ENCODE measurements around the gene FAM219B.

FAM219B gene

GRCh38 chr15:74873036-74873755 lies 33.5 kb downstream of the FAM219B start, which contains the start of gene SCAMP2:
SCAMP2 (minus strand) TSS chr15:74873365; CDS start chr15:74873255, 110 bp downstream.
- TF ChIP-seq CTCF (conservative IDR thresholded peaks at IDR 0.05; ENCODE audit: low read length), result no peak
- DNase-seq (ENCODE audit: low read depth), result peak; percentile 94
- peak within 1 kb of the TSS; percentile 94 for H3K4me3 ChIP-seq (ENCODE audit: low read length)

- TF ChIP-seq CTCF (conservative IDR thresholded peaks at IDR 0.05; ENCODE audit: low read length), result no peak
- H3K4me3 ChIP-seq (ENCODE audit: low read length), result peak overlapping the region; percentile 94
- DNase-seq (ENCODE audit: low read depth), result no peak
Observed at GRCh38 chr15:74872702-74873035, 34.0 kb downstream of the FAM219B start.

GRCh38 chr15:74870436-74871215 lies 36.0 kb downstream of the FAM219B start:
- H3K4me3 ChIP-seq (ENCODE audit: low read length), result no peak overlapping the region
- TF ChIP-seq CTCF (conservative IDR thresholded peaks at IDR 0.05; ENCODE audit: low read length), result no peak
- peak; percentile 22 for DNase-seq (ENCODE audit: low read depth)

- DNase-seq (ENCODE audit: low read depth), result peak; percentile 50
- H3K4me3 ChIP-seq (ENCODE audit: low read length), result no peak overlapping the region
- TF ChIP-seq CTCF (conservative IDR thresholded peaks at IDR 0.05; ENCODE audit: low read length), result no peak
Observed at GRCh38 chr15:74869726-74870407, 36.8 kb downstream of the FAM219B start.

- no peak overlapping the region for H3K4me3 ChIP-seq (ENCODE audit: low read length)
- TF ChIP-seq CTCF (conservative IDR thresholded peaks at IDR 0.05; ENCODE audit: low read length), result no peak
- no peak for DNase-seq (ENCODE audit: low read depth)
Observed at GRCh38 chr15:74869372-74869725, 37.3 kb downstream of the FAM219B start.

GRCh38 chr15:74868059-74868458 lies 38.6 kb downstream of the FAM219B start:
- TF ChIP-seq CTCF (conservative IDR thresholded peaks at IDR 0.05; ENCODE audit: low read length), result no peak
- no peak for DNase-seq (ENCODE audit: low read depth)
- H3K4me3 ChIP-seq (ENCODE audit: low read length), result no peak overlapping the region
